ENCODE results near the gene SHROOM3.
"Not testable (repeated sequence)": the region's sequence is repeated elsewhere in the genome, so short reads cannot be mapped to it uniquely, and the experiment has no call there.

The SHROOM3 gene

DNA sequence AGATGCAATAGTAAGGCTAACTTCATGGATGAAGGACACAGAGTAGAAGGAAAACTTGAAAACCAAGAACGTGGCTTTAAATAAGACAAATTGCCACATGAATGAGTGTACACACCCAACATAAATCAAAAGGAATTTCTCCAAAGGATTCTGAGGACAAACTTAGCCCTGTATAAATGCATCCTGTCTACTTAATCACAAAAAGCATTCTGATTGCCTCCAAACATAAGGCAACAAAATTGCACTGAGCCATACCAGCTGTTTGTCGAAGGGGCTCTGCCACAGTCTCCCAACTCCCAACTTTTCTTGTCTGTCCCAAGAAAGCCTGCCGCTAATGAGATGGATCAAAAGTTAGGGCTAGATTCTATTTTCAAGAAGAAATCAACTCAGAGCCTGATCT, 268.6 kb downstream of the SHROOM3 start:
- no peak for DNase-seq

DNA sequence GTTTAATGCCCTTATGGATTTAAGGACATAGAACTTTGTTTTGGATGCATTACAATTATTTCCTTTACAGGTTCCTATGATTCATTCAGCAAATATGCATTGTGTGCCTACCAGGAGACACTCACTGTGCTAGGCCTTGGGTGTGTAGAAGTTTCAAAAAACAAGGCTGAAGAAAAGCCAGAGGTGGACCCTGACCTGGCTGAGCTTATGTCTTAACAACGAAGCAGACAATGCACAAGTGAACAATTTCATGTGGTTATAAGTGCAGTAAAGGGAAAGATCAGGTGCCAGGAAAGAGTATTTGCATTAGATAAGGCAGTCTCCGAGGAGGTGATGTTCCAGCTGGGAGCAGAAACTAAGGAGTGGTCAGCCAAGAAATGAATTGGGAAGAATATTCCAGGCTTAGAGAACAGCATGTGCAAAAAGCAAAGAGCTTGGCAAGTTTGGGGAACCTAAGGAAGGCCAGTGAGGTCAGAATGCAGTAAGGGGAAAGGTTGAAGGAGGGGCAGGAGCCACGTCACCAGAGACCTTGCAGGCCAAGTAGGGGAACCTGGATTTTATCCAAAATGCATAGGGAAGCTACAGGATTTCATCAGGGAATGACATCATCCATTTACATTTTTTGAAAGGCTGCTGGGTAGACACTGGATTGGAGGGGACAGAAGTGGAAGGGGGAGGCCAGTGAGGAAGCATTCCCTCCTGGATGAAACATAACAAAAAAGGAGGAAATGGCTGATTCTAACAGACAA, 269.3 kb downstream of the SHROOM3 start:
- DNase-seq = no peak

DNA sequence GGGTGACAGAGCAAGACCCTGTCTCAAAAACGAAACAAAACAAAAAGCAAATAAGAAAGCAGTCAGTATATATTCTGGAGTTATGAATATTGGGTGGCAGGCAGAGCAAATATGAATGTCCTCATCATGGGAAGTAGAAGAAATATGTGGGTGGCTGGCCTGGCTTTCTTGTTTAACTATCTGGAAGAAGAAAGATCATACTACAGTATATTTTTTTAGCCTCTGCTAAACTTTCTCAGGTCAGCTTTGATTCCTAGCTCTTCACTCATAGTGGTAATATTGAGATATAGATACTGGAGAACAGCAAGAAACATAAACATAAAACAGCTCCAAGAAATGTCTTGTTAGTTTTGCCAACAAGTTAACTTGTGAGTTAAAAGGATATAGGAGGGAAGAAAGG, 270.4 kb downstream of the SHROOM3 start:
- no peak for DNase-seq

DNA sequence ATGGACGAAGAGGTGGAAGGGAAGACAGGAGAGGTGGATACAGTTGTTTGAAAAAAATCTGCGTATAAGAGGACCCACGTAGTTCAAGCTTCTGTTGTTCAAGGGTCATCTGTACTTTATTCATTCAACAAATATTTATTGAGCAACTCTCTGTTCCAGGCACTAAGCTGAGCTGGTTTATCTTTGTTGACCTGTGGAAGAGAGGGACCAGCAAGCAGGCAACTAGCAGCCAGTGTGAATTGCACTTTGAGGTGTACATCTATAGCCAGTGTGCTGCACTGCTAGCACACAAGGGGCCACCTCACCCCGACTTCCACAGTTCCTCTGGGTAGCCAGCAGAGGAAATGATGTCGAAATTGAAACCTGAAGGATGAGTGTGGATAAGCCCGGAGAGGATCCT, 271.6 kb downstream of the SHROOM3 start:
- DNase-seq = no peak

DNA sequence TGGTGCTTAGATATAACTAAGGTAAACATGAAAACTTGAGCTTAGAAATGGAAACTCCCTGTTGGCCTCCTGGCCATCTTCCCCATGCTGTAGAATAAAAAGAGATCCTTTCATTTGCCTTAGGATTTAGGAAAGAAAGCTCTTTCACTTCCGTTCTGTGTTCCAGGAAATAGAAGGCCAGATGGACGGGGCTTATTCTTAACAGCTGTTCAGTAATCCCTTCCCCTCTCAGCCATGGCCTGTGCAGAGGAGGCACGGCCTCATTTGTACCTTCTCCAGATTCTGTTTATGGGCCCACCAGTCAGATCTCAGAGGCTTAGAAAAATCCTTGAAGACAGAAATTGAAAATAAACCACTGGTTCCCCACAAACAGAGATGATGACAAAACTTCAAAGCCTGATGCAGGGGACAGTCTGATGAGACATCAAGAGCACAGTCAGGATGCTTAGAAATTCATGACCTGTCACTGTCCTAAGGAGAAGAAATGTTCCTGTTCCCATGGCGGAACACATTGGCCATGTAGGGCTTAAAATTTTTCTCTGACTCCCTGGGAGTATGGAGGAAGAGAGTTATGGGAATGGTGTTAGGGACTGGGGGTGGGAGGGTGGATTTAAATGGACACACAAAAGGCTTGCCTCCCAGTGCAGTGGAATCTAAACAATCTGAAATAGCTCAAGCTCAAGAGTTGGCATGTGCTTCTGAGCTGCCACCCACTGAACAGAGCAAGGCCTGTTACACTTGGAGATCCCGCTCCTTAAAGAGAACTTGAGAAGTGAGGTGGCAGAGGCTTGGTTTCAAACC, 274.1 kb downstream of the SHROOM3 start:
- no peak for DNase-seq

DNA sequence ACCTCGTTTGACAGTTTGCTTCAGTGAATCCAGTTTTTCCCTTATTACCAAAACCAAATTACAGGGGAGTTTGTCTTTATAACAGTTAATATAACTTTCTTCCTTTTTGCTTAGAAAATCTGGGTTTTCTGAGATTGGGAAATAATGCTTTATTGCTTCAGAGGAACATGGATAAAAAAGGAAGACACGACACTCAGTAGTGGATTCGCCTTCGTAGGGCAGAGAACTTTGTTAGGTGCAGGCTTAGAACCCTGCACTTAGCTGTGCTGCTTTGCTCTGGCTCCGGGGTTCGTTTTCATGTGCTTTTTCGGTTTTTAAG, 274.7 kb downstream of the SHROOM3 start:
- no peak for DNase-seq

DNA sequence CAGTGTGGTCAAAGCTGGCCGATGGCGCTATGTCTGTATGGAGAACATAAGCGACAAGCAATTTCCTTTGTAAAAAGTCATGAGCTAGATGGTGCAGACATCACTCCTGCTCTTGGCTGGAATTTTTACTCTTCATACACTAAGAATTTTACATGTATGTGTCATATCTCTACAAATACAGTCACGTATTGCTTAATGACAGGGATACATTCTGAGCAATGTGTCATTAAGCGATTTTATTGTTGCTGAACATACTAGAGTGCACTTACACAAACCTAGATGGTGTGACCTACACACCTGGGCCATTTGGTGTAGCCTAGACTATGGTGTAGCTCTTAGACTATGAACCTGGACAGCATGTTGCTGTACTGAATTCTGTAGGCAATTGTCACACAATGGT, 277.5 kb downstream of the SHROOM3 start:
- DNase-seq = no peak

DNA sequence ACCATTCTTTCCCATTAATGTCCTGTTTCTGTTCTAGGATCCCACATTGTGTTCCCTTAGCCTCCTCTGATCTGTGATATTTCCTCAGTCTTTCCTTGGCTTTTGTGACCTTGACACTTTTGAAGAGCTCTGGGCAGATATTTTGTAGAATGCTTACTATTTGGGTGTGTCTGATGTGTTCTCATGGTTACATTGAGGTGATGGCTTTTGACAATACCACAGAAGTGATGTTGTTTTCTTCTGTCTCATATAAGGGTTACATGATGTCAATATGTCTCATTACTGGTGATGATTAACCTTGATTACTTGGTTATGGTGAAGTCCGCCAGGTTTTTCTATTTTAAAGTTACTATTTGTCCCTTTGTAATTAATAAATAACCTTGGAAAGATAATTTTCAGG, 279.2 kb downstream of the SHROOM3 start:
- no peak for DNase-seq

DNA sequence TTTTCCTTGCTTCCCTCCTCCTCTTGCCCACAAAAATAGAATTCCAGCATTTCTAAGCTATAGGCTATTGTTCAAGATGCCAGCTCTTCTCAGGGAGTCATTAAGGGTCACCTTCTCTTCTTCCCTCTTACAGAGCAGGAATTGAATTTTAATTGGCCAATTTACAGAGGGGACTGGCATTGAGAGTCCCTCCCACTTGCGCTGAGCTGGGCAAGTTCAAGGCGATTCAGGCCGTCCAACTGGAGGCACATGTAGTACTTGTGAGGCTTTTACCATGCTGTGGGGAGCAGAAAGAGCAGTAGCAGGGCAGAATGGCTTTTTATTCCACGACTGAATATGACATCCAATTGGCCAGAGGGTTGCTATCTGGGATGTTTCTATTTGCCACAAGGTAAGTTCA, 281.0 kb downstream of the SHROOM3 start:
- DNase-seq = no peak

DNA sequence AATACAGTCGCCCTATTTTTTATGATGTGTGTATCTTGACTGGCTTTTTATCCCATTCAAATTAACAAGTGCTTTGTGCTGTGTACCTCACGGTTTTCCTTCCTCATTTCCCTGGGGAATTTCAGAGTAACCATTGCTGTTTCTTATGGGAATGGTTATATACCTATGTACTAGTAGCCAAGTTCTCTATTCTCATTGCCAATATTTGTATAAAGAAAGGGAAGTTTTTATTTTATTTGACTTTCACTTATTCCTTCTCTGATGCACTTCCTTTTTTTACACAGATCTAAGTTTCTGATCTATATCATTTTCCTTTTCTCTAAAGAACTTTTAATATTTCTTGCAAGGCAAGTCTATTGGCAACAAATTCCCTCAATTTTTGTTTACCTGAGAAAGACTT, 281.6 kb downstream of the SHROOM3 start:
- no peak for DNase-seq

DNA sequence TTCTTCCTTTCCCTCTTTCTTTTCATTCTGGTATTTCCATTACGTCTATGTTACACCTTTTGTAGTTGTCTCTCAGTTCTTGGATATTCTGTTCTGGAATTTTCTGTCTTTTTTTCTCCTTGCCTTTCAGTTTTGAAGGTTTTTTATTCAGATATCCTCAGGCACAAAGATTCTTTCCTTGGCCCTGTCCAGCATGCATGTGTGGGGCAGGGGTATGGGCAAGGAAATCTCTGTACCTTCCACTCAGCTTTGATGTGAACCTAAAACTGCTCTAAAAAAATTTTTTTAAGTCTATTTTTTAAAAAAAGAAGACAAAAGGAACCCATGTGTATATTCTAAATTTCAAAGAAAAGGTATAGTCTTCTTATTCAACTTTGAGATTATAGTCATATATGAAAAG, 282.4 kb downstream of the SHROOM3 start:
- no peak for DNase-seq

DNA sequence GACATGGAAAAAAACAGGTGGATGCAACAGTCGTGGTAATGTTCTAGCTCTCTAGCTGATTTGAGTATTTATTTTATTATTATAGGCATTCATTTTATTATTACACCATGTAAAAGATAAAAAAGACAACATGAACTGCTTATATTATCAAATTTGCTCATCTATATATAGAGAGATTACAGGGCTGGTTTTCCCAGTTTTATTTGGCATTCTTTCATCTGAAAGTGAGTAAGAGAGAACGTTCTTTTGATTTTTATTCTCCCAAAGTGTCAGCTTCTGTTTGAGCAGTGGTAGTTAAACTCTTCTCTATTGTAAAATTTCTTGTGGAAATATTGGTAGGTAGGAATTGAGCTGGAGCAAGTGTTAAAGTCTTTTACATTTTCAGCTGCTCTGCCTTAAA, 283.0 kb downstream of the SHROOM3 start:
- DNase-seq = no peak

DNA sequence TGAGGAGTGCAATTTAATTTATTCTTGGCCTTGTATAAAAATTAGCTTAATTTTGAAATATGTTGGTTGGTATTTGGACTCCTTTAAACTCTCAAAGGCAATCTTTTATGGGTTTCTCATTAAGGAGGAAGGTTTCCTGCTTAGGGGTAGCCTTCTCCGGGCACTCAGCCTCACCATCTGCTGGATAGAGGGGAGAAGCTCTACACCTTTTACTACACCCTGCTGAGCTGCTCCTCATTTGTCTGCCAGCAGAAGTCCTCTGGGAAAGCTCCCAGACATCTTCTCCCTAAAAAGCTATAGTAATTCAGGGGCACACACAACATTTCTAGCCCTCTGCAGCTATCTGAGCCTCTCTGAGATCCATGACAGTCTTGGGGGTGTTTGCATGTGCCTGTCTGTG, 283.8 kb downstream of the SHROOM3 start:
- no peak for DNase-seq

DNA sequence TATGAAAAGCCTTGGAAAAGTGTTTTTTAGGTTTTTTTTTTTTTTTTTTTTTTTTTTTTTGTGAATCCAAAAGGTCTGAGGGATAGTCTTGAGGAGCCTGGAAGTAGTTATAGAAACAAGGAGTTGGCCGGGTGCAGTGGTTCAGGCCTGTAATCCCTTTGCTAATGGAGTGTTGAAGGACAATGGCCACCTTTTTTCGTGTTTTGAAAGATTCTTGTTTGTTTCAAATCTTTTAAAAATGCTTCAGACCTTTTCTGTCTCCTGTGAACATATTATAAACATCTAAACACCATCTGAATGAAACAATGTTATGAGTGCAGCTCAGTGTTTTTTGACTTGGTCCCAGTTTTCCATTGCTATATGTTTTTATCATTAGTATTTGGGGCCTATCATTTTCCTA, 285.1 kb downstream of the SHROOM3 start:
- no peak for DNase-seq

DNA sequence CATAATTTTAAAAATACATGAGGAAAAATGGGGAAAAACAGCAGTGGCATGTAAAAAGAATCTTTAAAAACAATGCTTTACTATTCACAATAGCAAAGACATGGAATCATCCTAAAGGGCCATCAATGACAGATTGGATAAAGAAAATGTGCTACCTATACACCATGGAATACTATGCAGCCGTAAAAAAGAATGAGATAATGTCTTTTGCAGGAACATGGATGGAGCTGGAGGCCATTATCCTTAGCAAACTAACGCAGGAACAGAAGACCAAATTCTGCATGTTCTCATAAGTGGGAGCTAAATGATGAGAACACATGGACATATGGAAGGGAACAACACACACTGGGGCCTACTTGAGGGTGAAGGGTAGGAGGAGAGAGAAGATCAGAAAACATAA, 287.1 kb downstream of the SHROOM3 start:
- DNase-seq = not testable (repeated sequence)

DNA sequence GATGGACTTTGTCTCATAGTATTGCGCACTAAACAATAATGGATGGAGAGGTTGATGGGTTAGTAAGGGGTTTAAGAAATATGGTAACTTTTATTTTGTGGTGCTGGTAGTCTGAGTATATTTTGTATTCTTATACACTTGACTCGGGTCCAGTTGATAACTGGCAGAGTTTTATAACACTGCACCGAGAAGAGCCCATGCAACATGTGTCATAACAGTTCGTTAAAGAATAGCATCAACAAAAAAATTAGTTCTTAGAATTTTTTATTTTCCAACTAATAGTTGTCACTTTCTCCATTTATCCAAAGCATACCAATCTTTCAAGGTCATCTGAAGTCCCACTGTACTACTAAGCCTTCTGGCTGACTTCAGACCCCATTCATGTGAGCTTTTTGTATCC, 287.8 kb downstream of the SHROOM3 start:
- DNase-seq = no peak

DNA sequence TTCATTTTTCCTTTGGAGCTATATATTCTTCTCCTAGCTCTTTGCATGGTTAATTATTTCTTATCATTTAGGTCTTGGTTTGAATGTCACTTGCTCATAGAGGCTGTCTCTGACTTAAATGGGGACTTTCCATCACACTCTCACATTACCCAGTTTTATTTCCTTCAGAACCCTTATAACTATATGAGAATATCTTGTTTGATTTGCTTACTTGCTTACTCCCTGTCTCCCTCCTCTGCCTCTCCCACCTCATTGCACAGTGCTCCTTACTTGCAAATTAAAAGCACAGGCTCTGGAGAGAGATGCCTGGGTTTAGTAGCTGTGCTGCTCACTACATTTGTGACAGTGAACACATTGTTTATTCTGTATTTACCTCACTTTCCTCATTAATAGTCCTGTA, 288.3 kb downstream of the SHROOM3 start:
- DNase-seq = no peak

DNA sequence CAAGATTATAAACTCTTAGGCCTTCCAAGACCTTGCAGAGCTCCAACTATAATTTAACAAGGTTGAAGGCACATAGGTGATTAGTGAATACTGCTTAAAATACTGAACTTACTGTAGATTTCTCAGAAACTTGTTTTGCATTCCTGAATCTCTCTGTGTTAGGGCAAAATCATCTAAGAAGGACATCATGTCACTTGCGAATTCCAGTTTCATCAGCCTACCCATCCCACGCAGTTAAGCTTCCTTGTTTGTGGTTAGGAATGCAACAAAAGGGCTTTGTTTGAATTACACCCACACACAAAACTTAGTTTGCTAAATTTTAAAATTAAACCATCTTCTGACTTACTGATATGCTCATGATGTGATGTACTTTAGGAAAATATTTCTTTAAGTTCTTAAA, 288.9 kb downstream of the SHROOM3 start:
- DNase-seq = no peak

DNA sequence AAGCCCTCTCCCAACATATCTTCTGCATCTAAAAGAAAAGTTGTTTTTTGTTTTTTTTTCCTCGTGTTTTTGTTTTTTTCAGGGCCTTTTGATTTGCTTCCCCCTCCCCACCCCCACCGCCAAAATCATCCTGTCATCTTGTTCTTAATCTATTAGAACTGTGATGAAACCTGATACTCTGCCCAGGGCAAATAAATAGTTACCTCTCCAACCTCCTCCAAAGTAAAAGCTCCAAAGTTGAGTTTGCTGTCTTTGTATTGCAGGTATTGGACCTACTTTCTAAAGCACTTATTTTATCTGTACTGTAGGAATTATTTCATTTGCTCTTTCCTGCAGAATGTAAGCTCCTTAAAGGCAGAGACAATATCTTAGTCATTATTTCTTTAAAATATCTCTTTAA, 290.0 kb downstream of the SHROOM3 start:
- no peak for DNase-seq

DNA sequence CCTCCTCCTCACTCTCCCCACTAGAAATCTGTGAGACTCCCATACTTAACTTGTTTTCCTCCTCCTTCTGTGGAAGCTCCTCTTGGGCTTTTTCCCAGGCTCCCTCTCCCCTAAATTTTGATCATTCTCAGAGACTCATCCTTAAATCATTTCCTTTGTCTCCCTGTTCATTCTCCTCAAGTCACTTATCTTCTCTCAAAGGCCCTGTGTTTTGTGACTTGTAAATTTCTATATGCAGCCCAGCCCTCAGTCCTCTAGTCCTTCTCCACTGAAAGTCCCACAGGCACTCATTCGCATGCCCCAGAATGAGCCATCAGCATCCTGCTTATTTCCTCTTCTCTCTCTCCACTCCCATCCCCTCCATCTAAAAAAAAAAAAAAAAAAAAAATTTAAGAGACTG, 291.1 kb downstream of the SHROOM3 start:
- no peak for DNase-seq

DNA sequence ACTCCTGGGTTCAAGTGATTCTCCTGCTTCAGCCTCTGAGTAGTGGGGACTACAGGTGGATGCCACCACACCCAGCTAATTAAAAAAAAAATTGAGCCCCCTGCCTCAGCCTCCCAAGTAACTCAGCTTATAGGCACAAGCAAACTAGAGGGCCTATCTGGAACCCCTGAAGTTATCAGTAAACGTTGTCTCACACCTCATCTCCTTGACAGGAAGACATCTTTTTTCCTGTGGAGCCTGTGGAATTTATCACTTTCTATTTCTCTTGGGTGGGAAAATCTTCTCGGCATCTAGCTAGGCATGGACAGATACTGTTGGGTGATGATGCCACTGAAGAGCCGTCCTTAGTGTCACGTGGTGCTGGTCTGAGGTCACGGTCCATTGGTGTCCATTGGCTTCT, 291.6 kb downstream of the SHROOM3 start:
- no peak for DNase-seq

DNA sequence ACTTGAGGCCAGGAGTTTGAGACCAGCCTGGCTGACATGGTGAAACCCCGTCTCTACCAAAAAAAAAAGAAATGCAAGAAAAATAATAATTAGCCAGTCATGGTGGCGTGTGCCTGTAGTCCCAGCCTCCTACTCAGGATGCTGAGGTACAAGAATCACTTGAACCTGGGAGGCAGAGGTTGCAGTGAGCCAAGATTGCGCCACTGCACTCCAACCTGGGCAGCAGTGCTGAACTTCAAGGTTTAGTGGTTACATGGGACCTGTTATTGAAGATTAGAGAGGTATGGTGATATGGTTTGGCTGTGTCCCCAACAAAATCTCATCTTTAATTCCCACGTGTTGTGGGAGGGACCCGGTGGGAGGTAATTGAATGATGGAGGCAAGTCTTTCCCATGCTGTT, 292.9 kb downstream of the SHROOM3 start:
- DNase-seq = not testable (repeated sequence)

DNA sequence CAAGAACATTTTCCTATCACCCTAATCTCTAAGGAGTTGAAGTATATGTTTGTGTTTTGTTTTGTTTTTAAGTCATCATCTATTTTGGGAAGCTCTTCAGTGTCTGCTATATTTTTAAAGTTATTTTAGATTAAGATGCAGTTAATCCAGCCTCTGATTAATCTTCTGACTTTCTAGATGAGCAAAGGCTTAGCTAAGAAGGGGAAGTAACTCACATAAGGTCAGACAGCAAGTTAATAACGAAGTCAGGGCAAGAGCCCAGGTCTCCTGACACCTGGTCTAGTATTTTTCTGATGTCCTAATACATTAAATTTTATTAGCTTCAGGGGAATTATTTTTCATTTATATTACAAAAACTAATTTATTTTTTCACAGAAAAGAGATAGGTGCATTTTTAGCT, 294.4 kb downstream of the SHROOM3 start:
- no peak for DNase-seq

DNA sequence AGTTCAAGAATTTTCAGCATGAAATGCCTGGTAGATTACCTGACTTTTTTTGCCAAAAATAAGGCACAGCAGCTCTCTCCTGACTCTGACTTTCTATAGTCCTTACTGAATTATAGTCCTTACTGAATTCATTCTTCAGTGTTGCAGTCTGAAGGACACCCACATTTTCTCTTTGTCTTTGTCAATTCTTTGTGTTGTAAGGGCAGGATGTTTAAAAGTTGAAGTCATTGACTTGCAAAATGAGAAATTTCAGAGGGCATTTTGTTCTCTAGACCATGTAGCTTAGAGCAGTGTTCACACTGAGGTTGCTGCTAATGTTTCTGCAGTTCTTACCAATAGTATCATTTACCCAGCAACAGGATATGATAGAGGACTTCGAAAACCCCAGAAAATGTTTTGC, 295.0 kb downstream of the SHROOM3 start:
- DNase-seq = no peak

DNA sequence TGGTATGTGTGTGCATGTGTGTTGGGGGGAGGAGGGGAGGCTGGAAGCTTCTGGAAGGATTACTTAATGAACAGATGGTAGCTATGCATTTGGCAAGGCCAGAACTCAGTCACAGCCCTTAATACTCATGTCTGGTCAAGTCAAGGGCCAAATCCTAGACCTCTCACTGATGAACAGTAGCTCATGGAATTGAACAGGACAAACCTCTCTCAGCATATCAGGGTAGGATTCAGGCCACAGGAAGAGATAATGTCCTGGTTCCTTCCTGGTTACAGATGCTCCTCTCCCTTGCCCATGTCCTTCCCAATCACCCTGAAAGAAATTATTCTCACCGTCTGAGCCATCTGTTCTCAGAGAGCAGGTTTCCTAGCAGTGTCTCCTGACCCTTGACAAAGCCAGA, 297.2 kb downstream of the SHROOM3 start:
- DNase-seq = no peak
